ENCODE data around the gene CDH9. TPM values are rescaled to one million over a fixed set of nuclear protein-coding genes. Genes with fewer than 3 reads are reported as not detected.

The CDH9 gene
- total RNA-seq, 1 donor from 2014 or later, result not detected

GRCh38 chr5:26883375-26883774 lies 155.0 kb downstream of the CDH9 start:
- ATAC-seq (no peak), DNase-seq (no peak)
- Histone ChIP-seq H3K27me3 (no peaks in the 10 kb centered on the region), H3K27ac (no peak overlapping the region), H3K4me3 (no peak overlapping the region), H3K9me3 (no peaks in the 10 kb centered on the region), H3K36me3 (no peaks in the 10 kb centered on the region), H3K4me1 (no peaks in the 10 kb centered on the region)
- intact Hi-C loops (cut with DNase I), result no loop called here
- TF ChIP-seq CTCF (IDR thresholded peaks at IDR 0.05), result no peak

DNA sequence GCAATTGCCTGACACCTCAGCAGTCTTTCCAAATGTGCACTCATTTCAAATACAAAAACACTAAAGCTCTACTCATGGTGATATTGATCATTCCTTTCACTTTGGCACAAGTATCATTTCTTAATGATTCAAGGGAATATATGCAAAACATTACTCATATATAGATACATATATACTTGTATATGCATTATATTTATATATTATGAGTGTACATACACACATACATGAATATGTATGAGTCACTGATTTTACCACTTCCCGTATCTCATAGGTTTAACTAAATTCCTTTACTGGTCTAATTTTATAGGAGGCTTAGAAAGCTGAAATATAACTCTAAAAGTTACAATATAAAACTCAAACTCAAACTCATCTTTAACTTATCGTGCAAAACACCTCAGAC lies 156.5 kb downstream of the CDH9 start:
- ATAC-seq (no peak), DNase-seq (no peak)
- H3K27ac ChIP-seq, result no peak overlapping the region
- intact Hi-C loops (cut with DNase I), result no loop called here
- H3K36me3 ChIP-seq, result no peaks in the 10 kb centered on the region
- H3K9me3 ChIP-seq, result no peaks in the 10 kb centered on the region
- H3K4me1 ChIP-seq, result no peaks in the 10 kb centered on the region
- no peak overlapping the region for H3K4me3 ChIP-seq
- H3K27me3 ChIP-seq, result no peaks in the 10 kb centered on the region
- no peak for TF ChIP-seq CTCF (IDR thresholded peaks at IDR 0.05)

DNA sequence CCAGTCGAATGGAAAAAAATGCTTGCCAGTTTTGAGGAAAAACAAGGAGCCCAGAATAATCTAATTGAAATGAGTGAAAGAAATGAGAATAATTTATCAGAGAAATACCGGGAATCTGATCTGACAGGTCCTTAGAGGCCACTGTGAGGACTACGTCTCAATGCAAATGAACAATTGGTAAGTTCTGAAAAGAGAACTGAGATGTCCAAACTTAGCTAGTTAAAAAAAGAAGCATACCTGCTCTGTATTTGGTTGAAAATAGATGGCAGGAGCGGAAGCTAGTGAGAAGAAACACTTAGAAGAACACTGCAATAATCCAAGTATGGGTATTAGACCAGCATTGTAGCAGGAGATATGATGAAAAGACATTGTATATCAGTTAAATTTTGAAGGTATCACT lies 161.2 kb downstream of the CDH9 start:
- TF ChIP-seq CTCF (IDR thresholded peaks at IDR 0.05), result no peak
- H3K4me1 ChIP-seq, result no peaks in the 10 kb centered on the region
- H3K9me3 ChIP-seq, result no peaks in the 10 kb centered on the region
- H3K27ac ChIP-seq, result no peak overlapping the region
- no peak for ATAC-seq
- H3K4me3 ChIP-seq, result no peak overlapping the region
- no peak for DNase-seq
- H3K27me3 ChIP-seq, result no peaks in the 10 kb centered on the region
- no peaks in the 10 kb centered on the region for H3K36me3 ChIP-seq
- intact Hi-C loops (cut with DNase I), result no loop called here

GRCh38 chr5:26872337-26872736 lies 166.0 kb downstream of the CDH9 start:
- Histone ChIP-seq H3K36me3 (no peaks in the 10 kb centered on the region), H3K4me1 (no peaks in the 10 kb centered on the region), H3K27me3 (no peaks in the 10 kb centered on the region), H3K27ac (no peak overlapping the region), H3K9me3 (no peaks in the 10 kb centered on the region), H3K4me3 (no peak overlapping the region)
- TF ChIP-seq CTCF (IDR thresholded peaks at IDR 0.05), result no peak
- intact Hi-C loops (cut with DNase I), result no loop called here
- no peak for DNase-seq
- no peak for ATAC-seq

- H3K4me1 ChIP-seq, result no peaks in the 10 kb centered on the region
- H3K36me3 ChIP-seq, result no peaks in the 10 kb centered on the region
- H3K27me3 ChIP-seq, result no peaks in the 10 kb centered on the region
- H3K4me3 ChIP-seq, result no peak overlapping the region
- H3K9me3 ChIP-seq, result no peaks in the 10 kb centered on the region
- no peak overlapping the region for H3K27ac ChIP-seq
- intact Hi-C loops (cut with DNase I), result no loop called here
- DNase-seq (no peak), ATAC-seq (no peak)
- TF ChIP-seq CTCF (IDR thresholded peaks at IDR 0.05), result no peak
Observed at GRCh38 chr5:26869781-26870180, 168.6 kb downstream of the CDH9 start.

DNA sequence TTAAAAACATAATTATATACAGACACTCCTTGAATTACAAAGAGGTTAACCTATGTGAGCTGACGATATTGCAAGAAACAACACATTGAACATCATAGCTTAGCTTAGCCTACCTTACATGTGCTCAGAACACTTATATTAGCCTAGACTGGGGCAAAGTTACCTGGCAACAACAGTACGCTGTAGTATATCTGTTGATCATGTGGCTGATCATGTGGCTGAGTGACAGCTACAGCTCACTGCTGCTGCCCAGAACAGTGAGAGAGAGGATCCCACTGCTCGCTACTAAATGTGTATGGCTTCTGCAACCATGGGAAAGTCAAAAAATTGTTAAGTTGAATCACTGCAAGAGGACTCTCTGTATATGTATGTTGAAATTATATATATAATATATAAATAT lies 169.9 kb downstream of the CDH9 start:
- H3K4me3 ChIP-seq, result no peak overlapping the region
- intact Hi-C loops (cut with DNase I), result no loop called here
- no peak overlapping the region for H3K27ac ChIP-seq
- no peaks in the 10 kb centered on the region for H3K36me3 ChIP-seq
- H3K9me3 ChIP-seq, result no peaks in the 10 kb centered on the region
- H3K27me3 ChIP-seq, result no peaks in the 10 kb centered on the region
- H3K4me1 ChIP-seq, result no peaks in the 10 kb centered on the region
- ATAC-seq (no peak), DNase-seq (no peak)
- TF ChIP-seq CTCF (IDR thresholded peaks at IDR 0.05), result no peak

All from upper lobe of right lung (tissue), 1 donor.